ENCODE data around the gene KRTAP4-16. TPM values are rescaled to one million over a fixed set of nuclear protein-coding genes. Genes with fewer than 3 reads are reported as not detected.
"Not testable (repeated sequence)": the region's sequence is repeated elsewhere in the genome, so short reads cannot be mapped to it uniquely, and the experiment has no call there.

Gene KRTAP4-16
- total RNA-seq, result not detected

DNA sequence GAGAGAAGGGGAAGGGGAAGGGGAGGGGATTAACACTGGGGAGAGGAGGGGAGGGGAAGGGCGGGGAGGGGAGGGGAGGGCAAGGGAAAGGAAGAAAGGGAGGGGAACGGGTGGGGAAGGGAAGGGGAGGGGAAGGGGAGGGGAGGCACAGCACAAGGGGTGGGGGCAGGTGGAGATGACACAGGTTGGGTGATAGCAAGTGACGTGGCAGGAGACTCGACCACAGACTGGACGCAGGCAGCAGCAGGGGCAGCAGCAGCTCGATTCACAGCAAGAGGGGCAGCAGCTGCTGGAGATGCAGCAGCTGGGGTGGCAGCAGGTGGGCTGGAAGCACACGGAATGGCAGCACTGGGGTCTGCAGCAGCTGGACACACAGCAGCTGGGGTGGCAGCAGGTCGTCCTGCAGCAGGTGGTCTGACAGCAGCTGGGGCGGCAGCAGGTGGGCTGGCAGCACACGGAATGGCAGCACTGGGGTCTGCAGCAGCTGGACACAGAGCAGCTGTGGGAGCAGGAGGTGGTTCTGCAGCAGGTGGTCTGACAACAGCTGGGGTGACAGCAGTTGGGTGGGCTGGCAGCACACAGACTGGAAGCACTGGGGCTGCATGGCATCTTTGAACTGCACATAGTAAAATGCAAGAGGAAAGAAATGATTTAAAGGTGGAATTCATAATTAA lies at the start of gene KRTAP4-16:
Gene KRTAP4-16 (minus strand): TSS at position 624 of the 674 bp plus-strand sequence. CDS start 0 bp downstream, at position 624.
- Histone ChIP-seq H3K9me3 (no peaks in the 10 kb centered on the region), H3K4me3 (no peak within 1 kb of the TSS), H3K4me1 (no peaks in the 10 kb centered on the region), H3K27me3 (no peaks in the 10 kb centered on the region), H3K36me3 (no peaks in the 10 kb centered on the region), H3K27ac (no peak within 1 kb of the TSS)
- TF ChIP-seq, protein P1, sequence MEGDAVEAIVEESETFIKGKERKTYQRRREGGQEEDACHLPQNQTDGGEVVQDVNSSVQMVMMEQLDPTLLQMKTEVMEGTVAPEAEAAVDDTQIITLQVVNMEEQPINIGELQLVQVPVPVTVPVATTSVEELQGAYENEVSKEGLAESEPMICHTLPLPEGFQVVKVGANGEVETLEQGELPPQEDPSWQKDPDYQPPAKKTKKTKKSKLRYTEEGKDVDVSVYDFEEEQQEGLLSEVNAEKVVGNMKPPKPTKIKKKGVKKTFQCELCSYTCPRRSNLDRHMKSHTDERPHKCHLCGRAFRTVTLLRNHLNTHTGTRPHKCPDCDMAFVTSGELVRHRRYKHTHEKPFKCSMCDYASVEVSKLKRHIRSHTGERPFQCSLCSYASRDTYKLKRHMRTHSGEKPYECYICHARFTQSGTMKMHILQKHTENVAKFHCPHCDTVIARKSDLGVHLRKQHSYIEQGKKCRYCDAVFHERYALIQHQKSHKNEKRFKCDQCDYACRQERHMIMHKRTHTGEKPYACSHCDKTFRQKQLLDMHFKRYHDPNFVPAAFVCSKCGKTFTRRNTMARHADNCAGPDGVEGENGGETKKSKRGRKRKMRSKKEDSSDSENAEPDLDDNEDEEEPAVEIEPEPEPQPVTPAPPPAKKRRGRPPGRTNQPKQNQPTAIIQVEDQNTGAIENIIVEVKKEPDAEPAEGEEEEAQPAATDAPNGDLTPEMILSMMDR (IDR thresholded peaks at IDR 0.05), result no peak
- TF ChIP-seq POLR2A (IDR thresholded peaks at IDR 0.05), result no peak
- intact Hi-C loops (cut with DNase I; ENCODE audit: low total_unique reads), result no loop called here
- no peak for DNase-seq

DNA sequence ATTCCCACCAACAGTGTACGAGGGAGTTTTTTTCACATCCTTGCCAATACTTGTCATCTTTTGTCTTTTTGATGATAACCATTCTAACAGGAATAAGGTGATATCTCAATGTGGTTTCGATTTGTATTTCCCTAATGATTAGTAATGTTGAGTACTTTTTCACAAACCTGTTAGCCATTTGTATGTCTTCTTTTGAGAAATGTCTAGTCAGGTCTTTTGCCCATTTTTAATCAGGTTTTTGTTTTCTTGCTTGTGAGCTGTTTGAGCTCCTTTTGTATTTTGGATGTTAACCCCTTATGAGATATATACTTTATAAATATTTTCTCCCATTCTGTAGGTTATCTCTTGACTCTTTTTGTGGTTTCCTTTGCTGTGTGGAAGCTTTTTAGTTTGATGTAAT lies 49.5 kb upstream of the KRTAP4-16 start:
- no peak overlapping the region for H3K27ac ChIP-seq
- intact Hi-C loops (cut with DNase I; ENCODE audit: low total_unique reads), result no loop called here
- no peak for DNase-seq

DNA sequence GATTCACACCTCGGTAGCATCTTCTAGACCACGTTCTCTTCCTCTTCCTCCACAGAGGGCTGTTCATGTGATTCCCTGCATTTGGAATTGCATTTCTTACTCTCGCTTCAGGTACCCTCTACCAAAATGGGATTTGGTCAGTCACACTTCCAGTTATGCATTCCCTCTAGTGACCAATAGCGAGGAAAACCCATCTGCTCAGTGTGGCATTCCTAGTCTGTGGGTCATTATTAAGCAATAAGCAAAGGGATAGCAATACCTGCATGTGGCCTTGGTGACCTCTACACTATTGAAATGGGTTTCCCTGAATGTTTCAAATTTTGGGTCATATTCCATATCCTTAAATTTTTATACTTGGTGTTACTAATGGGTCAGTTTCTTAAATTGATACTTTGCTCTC lies 48.0 kb upstream of the KRTAP4-16 start:
- no peak for DNase-seq

More for the DNA sequence above, 49.5 kb upstream of the KRTAP4-16 start:
- Histone ChIP-seq H3K27me3 (no peaks in the 10 kb centered on the region), H3K36me3 (no peaks in the 10 kb centered on the region), H3K4me3 (no peak overlapping the region), H3K4me1 (no peaks in the 10 kb centered on the region), H3K9me3 (no peaks in the 10 kb centered on the region)
- TF ChIP-seq, protein P1 (IDR thresholded peaks at IDR 0.05), result no peak
- TF ChIP-seq POLR2A (IDR thresholded peaks at IDR 0.05), result no peak

DNA sequence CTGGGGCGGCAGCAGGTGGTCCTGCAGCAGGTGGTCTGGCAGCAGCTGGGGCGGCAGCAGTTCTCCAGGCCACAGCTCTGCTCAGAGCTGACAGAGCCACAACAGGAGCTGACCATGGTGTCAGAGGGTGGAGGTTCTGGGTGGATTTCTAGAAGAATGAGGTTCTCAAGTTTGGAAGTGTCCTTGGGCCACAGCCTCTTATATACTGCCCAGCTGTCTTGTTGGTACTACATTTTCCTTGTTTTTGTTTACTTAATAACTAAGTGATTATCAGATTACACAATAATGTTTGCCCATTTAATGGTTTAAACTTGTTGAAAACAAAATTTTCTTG lies 47.6 kb upstream of the KRTAP4-16 start, which contains the start of gene KRTAP4-5:
Gene KRTAP4-5 (minus strand): TSS at position 174 of the 334 bp plus-strand sequence. CDS start 58 bp downstream, at position 116.
- no peak for DNase-seq
- H3K4me1 ChIP-seq, result no peaks in the 10 kb centered on the region
- no peaks in the 10 kb centered on the region for H3K9me3 ChIP-seq
- no peak within 1 kb of the TSS for H3K27ac ChIP-seq
- no peak within 1 kb of the TSS for H3K4me3 ChIP-seq
- no peak for TF ChIP-seq POLR2A (IDR thresholded peaks at IDR 0.05)
- TF ChIP-seq, protein P1 (IDR thresholded peaks at IDR 0.05), result no peak
- H3K36me3 ChIP-seq, result no peaks in the 10 kb centered on the region
- intact Hi-C loops (cut with DNase I; ENCODE audit: low total_unique reads), result no loop called here
- no peaks in the 10 kb centered on the region for H3K27me3 ChIP-seq

More for the DNA sequence above, 48.0 kb upstream of the KRTAP4-16 start:
- Histone ChIP-seq H3K4me1 (no peaks in the 10 kb centered on the region), H3K27me3 (no peaks in the 10 kb centered on the region), H3K9me3 (no peaks in the 10 kb centered on the region), H3K36me3 (no peaks in the 10 kb centered on the region), H3K27ac (no peak overlapping the region), H3K4me3 (no peak overlapping the region)
- TF ChIP-seq, protein P1 (IDR thresholded peaks at IDR 0.05), result no peak
- TF ChIP-seq POLR2A (IDR thresholded peaks at IDR 0.05), result no peak
- intact Hi-C loops (cut with DNase I; ENCODE audit: low total_unique reads), result no loop called here

DNA sequence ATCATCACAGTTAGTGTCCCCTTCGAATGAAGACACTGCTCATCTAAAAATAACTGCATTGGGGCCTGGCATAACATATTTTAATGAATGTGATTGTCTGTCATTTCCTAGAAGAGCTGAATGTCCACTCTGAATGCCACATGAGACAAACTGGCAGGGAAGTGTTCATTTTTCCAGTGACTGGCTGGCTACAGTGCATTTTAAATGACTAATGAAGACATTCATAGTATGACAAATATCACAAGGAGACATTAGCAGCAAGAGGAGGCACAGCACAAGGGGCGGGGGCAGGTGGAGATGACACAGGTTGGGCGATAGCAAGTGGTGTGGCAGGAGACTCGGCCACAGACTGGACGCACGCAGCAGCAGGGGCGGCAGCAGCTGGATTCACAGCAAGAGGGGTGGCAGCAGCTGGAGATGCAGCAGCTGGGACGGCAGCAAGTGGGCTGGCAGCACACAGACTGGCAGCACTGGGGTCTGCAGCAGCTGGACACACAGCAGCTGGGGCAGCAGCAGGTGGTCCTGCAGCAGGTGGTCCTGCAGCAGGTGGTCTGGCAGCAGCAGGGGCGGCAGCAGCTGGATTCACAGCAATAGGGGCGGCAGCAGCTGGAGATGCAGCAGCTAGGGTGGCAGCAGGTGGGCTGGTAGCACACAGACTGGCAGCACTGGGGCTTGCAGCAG lies 47.1 kb upstream of the KRTAP4-16 start:
- H3K4me3 ChIP-seq; H3K4me1 ChIP-seq; H3K27me3 ChIP-seq; H3K36me3 ChIP-seq; intact Hi-C loops (cut with DNase I; ENCODE audit: low total_unique reads); H3K27ac ChIP-seq; DNase-seq; H3K9me3 ChIP-seq: not testable (repeated sequence)

Measured in uterus (tissue), 4 donors.